ENCODE measurements around the gene HAO2. TPM values are rescaled to one million over a fixed set of nuclear protein-coding genes. Genes with fewer than 3 reads are reported as not detected.
"Not testable (repeated sequence)": the region's sequence is repeated elsewhere in the genome, so short reads cannot be mapped to it uniquely, and the experiment has no call there.

HAO2 gene
- total RNA-seq, 2 experiments from 2014 or later, result not detected

DNA sequence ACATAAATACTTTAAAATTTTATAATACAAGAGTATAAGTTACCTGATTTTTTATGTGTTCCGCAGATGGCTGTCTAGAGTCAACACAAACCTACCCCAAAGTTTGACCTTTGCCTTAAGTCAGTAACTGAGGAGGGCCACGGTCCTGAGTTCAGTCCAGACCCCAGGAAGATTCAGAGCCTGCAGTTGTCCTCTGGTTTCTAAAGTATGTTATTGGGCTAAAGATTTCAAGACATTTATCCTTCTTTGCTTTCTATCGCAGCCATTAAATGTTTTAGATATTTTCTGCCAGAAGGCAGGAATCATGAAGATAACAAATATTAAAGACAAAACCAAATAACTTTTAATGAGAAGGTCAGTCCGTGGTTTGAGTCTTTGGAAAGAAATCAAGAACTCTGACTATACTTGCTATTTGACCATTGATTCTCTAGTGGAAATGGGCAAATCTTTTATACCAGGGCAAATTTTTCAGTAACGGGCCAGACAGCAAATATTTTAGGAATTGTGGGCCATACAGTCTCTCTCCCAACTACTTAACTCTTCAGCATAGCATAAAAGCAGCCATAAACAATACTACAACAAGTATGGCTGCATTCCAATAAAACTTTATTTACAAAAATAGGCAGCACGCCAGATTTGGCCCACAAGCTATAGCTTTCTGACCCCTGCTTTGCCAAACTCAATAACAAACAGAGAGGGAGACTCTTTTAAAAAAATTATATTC is 38.0 kb upstream of the HAO2 start:
- Mint-ChIP-seq H3K9me3 (no peaks in the 10 kb centered on the region), H3K4me3 (no peak overlapping the region), H3K27me3 (peaks cover 17% of the 10 kb centered on the region), H3K36me3 (ENCODE audit: low read depth) (no peaks in the 10 kb centered on the region), H3K4me1 (ENCODE audit: low read depth) (peaks cover 10% of the 10 kb centered on the region), H3K27ac (no peak overlapping the region)
- no peak for DNase-seq
- ATAC-seq, result no peak
- CTCF ChIA-PET, result no interaction called here
- POLR2A ChIA-PET, result no interaction called here
- intact Hi-C loops (cut with micrococcal nuclease), result no loop called here
- TF ChIP-seq, protein P1, sequence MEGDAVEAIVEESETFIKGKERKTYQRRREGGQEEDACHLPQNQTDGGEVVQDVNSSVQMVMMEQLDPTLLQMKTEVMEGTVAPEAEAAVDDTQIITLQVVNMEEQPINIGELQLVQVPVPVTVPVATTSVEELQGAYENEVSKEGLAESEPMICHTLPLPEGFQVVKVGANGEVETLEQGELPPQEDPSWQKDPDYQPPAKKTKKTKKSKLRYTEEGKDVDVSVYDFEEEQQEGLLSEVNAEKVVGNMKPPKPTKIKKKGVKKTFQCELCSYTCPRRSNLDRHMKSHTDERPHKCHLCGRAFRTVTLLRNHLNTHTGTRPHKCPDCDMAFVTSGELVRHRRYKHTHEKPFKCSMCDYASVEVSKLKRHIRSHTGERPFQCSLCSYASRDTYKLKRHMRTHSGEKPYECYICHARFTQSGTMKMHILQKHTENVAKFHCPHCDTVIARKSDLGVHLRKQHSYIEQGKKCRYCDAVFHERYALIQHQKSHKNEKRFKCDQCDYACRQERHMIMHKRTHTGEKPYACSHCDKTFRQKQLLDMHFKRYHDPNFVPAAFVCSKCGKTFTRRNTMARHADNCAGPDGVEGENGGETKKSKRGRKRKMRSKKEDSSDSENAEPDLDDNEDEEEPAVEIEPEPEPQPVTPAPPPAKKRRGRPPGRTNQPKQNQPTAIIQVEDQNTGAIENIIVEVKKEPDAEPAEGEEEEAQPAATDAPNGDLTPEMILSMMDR (IDR thresholded peaks at IDR 0.05), result no peak

DNA sequence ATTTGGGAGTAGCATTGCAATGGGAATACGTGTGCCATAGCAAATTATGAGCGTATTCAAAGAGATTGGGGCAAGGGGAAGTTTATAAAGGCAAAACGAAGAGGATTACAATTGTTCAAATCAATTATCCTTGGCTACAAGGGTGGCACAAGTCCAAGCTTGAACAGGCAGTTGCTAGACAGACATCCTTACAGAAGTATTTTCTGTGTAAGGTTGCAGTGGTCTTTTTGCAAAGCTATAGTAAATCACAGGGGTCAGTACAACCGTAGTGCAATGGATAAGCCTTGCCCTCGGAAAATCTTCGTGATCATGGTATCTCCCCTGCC is 37.4 kb upstream of the HAO2 start:
- Mint-ChIP-seq H3K4me3 (no peak overlapping the region), H3K9me3 (no peaks in the 10 kb centered on the region), H3K27ac (no peak overlapping the region), H3K27me3 (peaks cover 13% of the 10 kb centered on the region), H3K36me3 (ENCODE audit: low read depth) (no peaks in the 10 kb centered on the region), H3K4me1 (ENCODE audit: low read depth) (peaks cover 10% of the 10 kb centered on the region)
- ATAC-seq (no peak), DNase-seq (no peak)
- intact Hi-C loops (cut with micrococcal nuclease), result no loop called here
- CTCF ChIA-PET, result no interaction called here
- TF ChIP-seq, protein P1 (IDR thresholded peaks at IDR 0.05), result no peak
- POLR2A ChIA-PET, result no interaction called here

DNA sequence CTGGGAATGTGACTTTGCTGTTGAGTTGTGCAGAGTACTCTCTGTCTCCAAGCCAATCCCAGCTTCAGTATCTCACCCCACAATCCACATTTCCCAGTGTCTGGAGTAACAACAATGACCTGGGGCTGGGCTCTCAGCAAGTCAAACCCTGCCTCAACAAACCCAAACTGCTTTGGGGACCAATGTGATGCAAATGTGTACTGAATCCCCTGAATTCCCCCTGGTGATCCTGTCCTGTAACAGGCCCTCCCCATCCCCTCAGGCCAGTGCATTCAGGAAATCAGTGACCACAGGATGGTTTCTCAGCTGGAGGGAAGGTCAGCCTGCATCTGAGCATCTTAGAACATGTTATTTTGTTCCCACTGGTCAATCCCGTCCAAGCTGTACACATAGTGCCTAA is 36.7 kb upstream of the HAO2 start:
- no peak overlapping the region for H3K27ac Mint-ChIP-seq
- H3K9me3 Mint-ChIP-seq, result no peaks in the 10 kb centered on the region
- peaks cover 10% of the 10 kb centered on the region for H3K4me1 Mint-ChIP-seq (ENCODE audit: low read depth)
- DNase-seq, result no peak
- TF ChIP-seq, protein P1 (IDR thresholded peaks at IDR 0.05), result no peak
- ChIA-PET POLR2A (no interaction called here), CTCF (no interaction called here)
- no peaks in the 10 kb centered on the region for H3K36me3 Mint-ChIP-seq (ENCODE audit: low read depth)
- intact Hi-C loops (cut with micrococcal nuclease), result no loop called here
- no peak for ATAC-seq
- no peak overlapping the region for H3K4me3 Mint-ChIP-seq
- H3K27me3 Mint-ChIP-seq, result peaks cover 12% of the 10 kb centered on the region

DNA sequence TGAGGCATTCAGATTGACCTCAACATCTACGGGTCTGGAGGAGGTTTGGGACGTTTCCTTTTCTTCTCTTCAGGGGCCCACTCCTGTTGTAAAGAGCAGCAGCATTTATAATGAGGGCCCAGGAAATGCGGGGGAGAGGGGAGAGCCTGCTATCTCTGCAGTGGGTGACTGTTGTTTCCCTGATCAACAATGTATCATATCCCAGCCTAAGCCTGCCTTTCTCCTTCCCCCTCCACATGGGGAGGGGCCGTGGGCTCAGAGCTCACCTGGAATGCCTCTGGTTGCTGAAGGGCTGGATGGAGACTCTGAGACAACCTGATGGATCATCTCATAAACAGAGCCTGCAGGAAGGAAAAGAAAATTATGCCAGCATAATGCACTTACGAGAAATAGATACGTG is 36.0 kb upstream of the HAO2 start:
- Mint-ChIP-seq H3K27ac (no peak overlapping the region), H3K36me3 (ENCODE audit: low read depth) (no peaks in the 10 kb centered on the region), H3K4me1 (ENCODE audit: low read depth) (peaks cover 7% of the 10 kb centered on the region), H3K27me3 (peaks cover 10% of the 10 kb centered on the region), H3K4me3 (no peak overlapping the region), H3K9me3 (no peaks in the 10 kb centered on the region)
- ATAC-seq (no peak), DNase-seq (no peak)
- CTCF ChIA-PET, result no interaction called here
- intact Hi-C loops (cut with micrococcal nuclease), result no loop called here
- POLR2A ChIA-PET, result no interaction called here
- TF ChIP-seq, protein P1 (IDR thresholded peaks at IDR 0.05), result no peak

DNA sequence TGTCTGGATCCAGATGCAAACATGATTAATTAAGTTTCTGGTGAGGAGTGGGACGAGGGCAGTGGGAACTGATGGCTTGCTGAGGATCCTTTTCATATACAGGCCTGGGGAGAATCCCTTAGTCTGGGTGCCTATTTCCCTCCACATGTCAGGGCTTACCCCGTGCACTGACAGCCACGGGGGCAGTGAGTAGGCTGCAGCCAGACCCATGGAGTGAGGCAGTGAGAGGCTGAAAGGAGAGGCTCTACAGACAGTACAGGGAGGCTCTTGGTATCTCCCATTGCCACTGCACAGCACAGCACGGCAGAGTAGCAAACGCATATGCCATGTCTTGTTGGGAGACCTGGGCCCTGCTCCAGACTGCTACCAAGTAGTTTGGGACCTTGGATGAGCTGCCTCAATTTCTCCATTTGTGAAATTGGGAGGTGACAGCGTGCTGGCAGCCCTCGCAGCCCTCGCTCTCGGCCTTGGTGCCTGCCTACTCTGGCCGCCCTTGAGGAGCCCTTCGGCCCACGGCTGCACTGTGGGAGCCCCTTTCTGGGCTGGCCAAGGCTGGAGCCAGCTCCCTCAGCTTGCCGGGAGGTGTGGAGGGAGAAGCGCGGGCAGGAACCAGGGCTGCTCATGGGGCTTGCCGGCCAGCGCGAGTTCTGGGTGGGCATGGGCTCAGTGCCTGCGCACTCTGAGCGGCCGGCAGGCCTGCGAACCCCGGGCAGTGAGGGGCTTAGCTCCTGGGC is 35.3 kb upstream of the HAO2 start:
- intact Hi-C loops (cut with micrococcal nuclease), result no loop called here
- Mint-ChIP-seq H3K4me3 (no peak overlapping the region), H3K4me1 (ENCODE audit: low read depth) (no peaks in the 10 kb centered on the region), H3K27me3 (peaks cover 3% of the 10 kb centered on the region), H3K27ac (no peak overlapping the region), H3K36me3 (ENCODE audit: low read depth) (no peaks in the 10 kb centered on the region), H3K9me3 (no peaks in the 10 kb centered on the region)
- ATAC-seq (no peak), DNase-seq (no peak)
- ChIA-PET POLR2A (no interaction called here), CTCF (no interaction called here)
- TF ChIP-seq, protein P1 (IDR thresholded peaks at IDR 0.05), result no peak

DNA sequence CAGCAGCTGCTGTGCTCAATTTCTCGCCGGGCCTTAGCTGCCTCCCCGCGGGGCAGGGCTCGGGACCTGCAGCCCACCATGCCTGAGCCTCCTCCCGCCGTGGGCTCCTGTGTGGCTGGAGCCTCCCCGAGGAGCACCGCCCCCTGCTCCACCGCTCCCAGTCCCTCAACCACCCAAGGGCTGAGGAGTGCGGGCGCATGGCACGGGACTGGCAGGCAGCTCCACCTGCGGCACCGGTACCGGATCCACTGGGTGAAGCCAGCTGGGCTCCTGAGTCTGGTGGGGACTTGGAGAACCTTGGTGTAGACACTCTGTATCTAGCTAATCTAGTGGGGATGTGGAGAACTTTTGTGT is 34.7 kb upstream of the HAO2 start:
- not testable (repeated sequence) for H3K4me1 Mint-ChIP-seq (ENCODE audit: low read depth); ATAC-seq

More for the DNA sequence above, 34.7 kb upstream of the HAO2 start:
- H3K9me3 Mint-ChIP-seq; H3K27me3 Mint-ChIP-seq; intact Hi-C loops (cut with micrococcal nuclease); POLR2A ChIA-PET; H3K27ac Mint-ChIP-seq; H3K36me3 Mint-ChIP-seq (ENCODE audit: low read depth); DNase-seq; CTCF ChIA-PET; H3K4me3 Mint-ChIP-seq: not testable (repeated sequence)
